ENCODE measurements around the gene DIPK1A. TPM values are rescaled to one million over a fixed set of nuclear protein-coding genes. Genes with fewer than 3 reads are reported as not detected.

The DIPK1A gene
- total RNA-seq, 1 experiment from 2014 or later: 1.0 TPM

- Histone ChIP-seq H3K9me2 (replicated peaks; ENCODE audit: low read length) (no peaks in the 10 kb centered on the region), H3K79me2 (ENCODE audit: low read length) (peaks cover 52% of the 10 kb centered on the region), H3K36me3 (ENCODE audit: low read depth, low read length) (peaks cover 47% of the 10 kb centered on the region), H3K4me2 (ENCODE audit: low read length) (peak within 1 kb of the TSS; percentile 88), H3K27ac (ENCODE audit: low read length) (peak within 1 kb of the TSS; percentile 48), H3K9ac (ENCODE audit: low read length) (peak within 1 kb of the TSS; percentile 99), H2AFZ (ENCODE audit: low read length) (peak within 1 kb of the TSS; percentile 72), H3F3A (ENCODE audit: low read length, unreplicated experiment) (no peaks in the 10 kb centered on the region), H4K20me1 (ENCODE audit: low read length) (peaks cover 48% of the 10 kb centered on the region), H3K4me3 (ENCODE audit: low read length) (peak within 1 kb of the TSS; percentile 98), H3K4me1 (ENCODE audit: insufficient read depth, low read length) (peaks cover 20% of the 10 kb centered on the region), H3K27me3 (ENCODE audit: low read length) (no peaks in the 10 kb centered on the region), H3K9me3 (ENCODE audit: low read length) (no peaks in the 10 kb centered on the region)
- intact Hi-C loops (cut with micrococcal nuclease): loop anchor here (2.0 to 5.0 kb wide), 2 partner anchors 47 to 85 kb away; partner anchors contain the start of gene EVI5
- TSS peak; percentile 49 for BruUV-seq (replicated peaks)
- ATAC-seq: peak; percentile 93
- ChIA-PET POLR2A (ENCODE audit: unreplicated experiment) (interaction anchor here (1.1 kb wide), 1 partner anchor 46 kb away, joined by 3 read pairs; no protein-coding TSS in a partner anchor), CTCF (interaction anchor here (0.7 to 1.6 kb wide), 3 partner anchors 48 to 522 kb away, joined by 5 to 7 read pairs (median 6); no protein-coding TSS in a partner anchor)
- no peak for TF ChIP-seq EZH2phosphoT487 (IDR thresholded peaks at IDR 0.05; ENCODE audit: borderline replicate concordance, low read length)
- TF ChIP-seq, protein P1, sequence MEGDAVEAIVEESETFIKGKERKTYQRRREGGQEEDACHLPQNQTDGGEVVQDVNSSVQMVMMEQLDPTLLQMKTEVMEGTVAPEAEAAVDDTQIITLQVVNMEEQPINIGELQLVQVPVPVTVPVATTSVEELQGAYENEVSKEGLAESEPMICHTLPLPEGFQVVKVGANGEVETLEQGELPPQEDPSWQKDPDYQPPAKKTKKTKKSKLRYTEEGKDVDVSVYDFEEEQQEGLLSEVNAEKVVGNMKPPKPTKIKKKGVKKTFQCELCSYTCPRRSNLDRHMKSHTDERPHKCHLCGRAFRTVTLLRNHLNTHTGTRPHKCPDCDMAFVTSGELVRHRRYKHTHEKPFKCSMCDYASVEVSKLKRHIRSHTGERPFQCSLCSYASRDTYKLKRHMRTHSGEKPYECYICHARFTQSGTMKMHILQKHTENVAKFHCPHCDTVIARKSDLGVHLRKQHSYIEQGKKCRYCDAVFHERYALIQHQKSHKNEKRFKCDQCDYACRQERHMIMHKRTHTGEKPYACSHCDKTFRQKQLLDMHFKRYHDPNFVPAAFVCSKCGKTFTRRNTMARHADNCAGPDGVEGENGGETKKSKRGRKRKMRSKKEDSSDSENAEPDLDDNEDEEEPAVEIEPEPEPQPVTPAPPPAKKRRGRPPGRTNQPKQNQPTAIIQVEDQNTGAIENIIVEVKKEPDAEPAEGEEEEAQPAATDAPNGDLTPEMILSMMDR (conservative IDR thresholded peaks at IDR 0.05; ENCODE audit: low read depth, low read length): peak; percentile 89
- DNase-seq: peak; percentile 98
Observed at GRCh38 chr1:92831762-92832536, 129.3 kb downstream of the DIPK1A start, which contains the start of gene RPL5. TSS of gene RPL5 (plus strand) at chr1:92832040. CDS start at chr1:92832115, 75 bp downstream.

GRCh38 chr1:92831368-92831761, 129.9 kb downstream of the DIPK1A start:
- BruUV-seq (replicated peaks): TSS peak; percentile 64
- ATAC-seq (no peak), DNase-seq (no peak)
- intact Hi-C loops (cut with micrococcal nuclease): loop anchor here (2.0 to 5.0 kb wide), 2 partner anchors 47 to 84 kb away; partner anchors contain the start of gene EVI5
- peaks cover 46% of the 10 kb centered on the region for H3K79me2 ChIP-seq (ENCODE audit: low read length)
- no peak overlapping the region for H3K9ac ChIP-seq (ENCODE audit: low read length)
- no peak overlapping the region for H3K27ac ChIP-seq (ENCODE audit: low read length)
- H3K4me2 ChIP-seq (ENCODE audit: low read length): peak overlapping the region; percentile 88
- peak overlapping the region; percentile 98 for H3K4me3 ChIP-seq (ENCODE audit: low read length)
- no peaks in the 10 kb centered on the region for H3K9me3 ChIP-seq (ENCODE audit: low read length)
- H4K20me1 ChIP-seq (ENCODE audit: low read length): peaks cover 42% of the 10 kb centered on the region
- H2AFZ ChIP-seq (ENCODE audit: low read length): peak overlapping the region; percentile 72
- CTCF ChIA-PET: interaction anchor here (0.7 to 1.6 kb wide), 3 partner anchors 47 to 521 kb away, joined by 5 to 7 read pairs (median 6); no protein-coding TSS in a partner anchor
- H3K36me3 ChIP-seq (ENCODE audit: low read depth, low read length): peaks cover 41% of the 10 kb centered on the region
- no peaks in the 10 kb centered on the region for H3F3A ChIP-seq (ENCODE audit: low read length, unreplicated experiment)
- H3K27me3 ChIP-seq (ENCODE audit: low read length): no peaks in the 10 kb centered on the region
- H3K4me1 ChIP-seq (ENCODE audit: insufficient read depth, low read length): peaks cover 20% of the 10 kb centered on the region
- TF ChIP-seq EZH2 (IDR thresholded peaks at IDR 0.05; ENCODE audit: low read length, unreplicated experiment) (no peak), EZH2phosphoT487 (IDR thresholded peaks at IDR 0.05; ENCODE audit: borderline replicate concordance, low read length) (no peak)
- TF ChIP-seq, protein P1 (conservative IDR thresholded peaks at IDR 0.05; ENCODE audit: low read depth, low read length): no peak
- H3K9me2 ChIP-seq (replicated peaks; ENCODE audit: low read length): no peaks in the 10 kb centered on the region
- POLR2A ChIA-PET (ENCODE audit: unreplicated experiment): interaction anchor here (1.1 kb wide), 1 partner anchor 46 kb away, joined by 3 read pairs; no protein-coding TSS in a partner anchor
